RWPE1 (cell line): ENCODE results near the gene FKBP10.
A peak's percentile ranks its signal among the peaks of the same experiment; 100 is the strongest.
"Not testable (repeated sequence)": the region's sequence is repeated elsewhere in the genome, so short reads cannot be mapped to it uniquely, and the experiment has no call there.

Source experiments
- CTCF ChIA-PET: fragments of 350-600 bp; sonication (Branson Sonifier 250); formaldehyde crosslinking; extraction: SDS; loops from one replicate; lab custom pipeline; 2021; lab: Yijun Ruan, JAX
- POLR2A ChIA-PET: fragments of 400-600 bp; formaldehyde crosslinking; extraction: SDS; loops from one replicate; lab custom pipeline; 2020; ENCODE audit warnings: antibody characterized with exemption; ENCODE audit not compliant: low non-redundant PET; lab: Yijun Ruan, JAX
- DNase-seq: peaks from one replicate; pipeline ENCODE4 v3.0.0; 2012; ENCODE audit warnings: low spot score
- H3K27ac ChIP-seq: fragments of 450-650 bp; 2 replicates; pipeline ENCODE4 v1.5.1; 2017
- CTCF ChIP-seq: fragments of 450-650 bp; conservative IDR thresholded peaks from 2 replicates; pipeline ENCODE4 v1.5.1; 2017; ENCODE audit warnings: low read depth, mild to moderate bottlenecking

Gene FKBP10

GRCh38 chr17:41835214-41835799 lies 22.5 kb downstream of the FKBP10 start:
- DNase-seq: peak; percentile 18
- TF ChIP-seq CTCF: no peak
- H3K27ac ChIP-seq: peak overlapping the region; percentile 74
- POLR2A ChIA-PET: no interaction called here
- CTCF ChIA-PET: interaction anchor here (0.7 to 1.1 kb wide), 3 partner anchors 9 to 1116 kb away, joined by 3 to 5 read pairs (median 4); no protein-coding TSS in a partner anchor

- TF ChIP-seq CTCF: no peak
- peak; percentile 72 for DNase-seq
- H3K27ac ChIP-seq: peak within 1 kb of the TSS; percentile 74
- CTCF ChIA-PET: interaction anchor here (0.6 kb wide), 1 partner anchor 28 kb away, joined by 3 read pairs; no protein-coding TSS in a partner anchor
- POLR2A ChIA-PET: no interaction called here
Observed at GRCh38 chr17:41835800-41836549, 23.2 kb downstream of the FKBP10 start, which contains the start of gene NT5C3B. TSS of gene NT5C3B (minus strand) at chr17:41836232. CDS start at chr17:41836193, 39 bp downstream.

GRCh38 chr17:41836550-41837196 lies 23.9 kb downstream of the FKBP10 start:
- ChIA-PET POLR2A (no interaction called here), CTCF (interaction anchor here (0.6 kb wide), 1 partner anchor 27 kb away, joined by 3 read pairs; no protein-coding TSS in a partner anchor)
- no peak for DNase-seq
- H3K27ac ChIP-seq: peak overlapping the region; percentile 74
- TF ChIP-seq CTCF: no peak

GRCh38 chr17:41837761-41838538 lies 25.1 kb downstream of the FKBP10 start, which contains the start of gene KLHL10:
TSS of gene KLHL10 (plus strand) at chr17:41837825. CDS start at chr17:41837933, 108 bp downstream.
- no peak for TF ChIP-seq CTCF
- POLR2A ChIA-PET: no interaction called here
- CTCF ChIA-PET: interaction anchor here (0.6 to 0.8 kb wide), 4 partner anchors 16 to 741 kb away, joined by 3 to 5 read pairs (median 4); partner anchors contain the start of gene P3H4
- DNase-seq: no peak
- H3K27ac ChIP-seq: no peak within 1 kb of the TSS

- DNase-seq, POLR2A ChIA-PET, H3K27ac ChIP-seq: not testable (repeated sequence)
- CTCF ChIA-PET: interaction anchor here (0.6 kb wide), 1 partner anchor 14 kb away, joined by 3 read pairs; no protein-coding TSS in a partner anchor
Observed at GRCh38 chr17:41839448-41839847, 26.6 kb downstream of the FKBP10 start.

GRCh38 chr17:41840781-41841180 lies 28.0 kb downstream of the FKBP10 start:
- POLR2A ChIA-PET, CTCF ChIA-PET, DNase-seq, H3K27ac ChIP-seq: not testable (repeated sequence)

- CTCF ChIA-PET: no interaction called here
- DNase-seq: peak; percentile 18
- TF ChIP-seq CTCF: no peak
- POLR2A ChIA-PET: no interaction called here
- no peak overlapping the region for H3K27ac ChIP-seq
Observed at GRCh38 chr17:41844971-41845370, 32.2 kb downstream of the FKBP10 start.
